ENCODE results near the gene CCDC59.

The CCDC59 gene

DNA sequence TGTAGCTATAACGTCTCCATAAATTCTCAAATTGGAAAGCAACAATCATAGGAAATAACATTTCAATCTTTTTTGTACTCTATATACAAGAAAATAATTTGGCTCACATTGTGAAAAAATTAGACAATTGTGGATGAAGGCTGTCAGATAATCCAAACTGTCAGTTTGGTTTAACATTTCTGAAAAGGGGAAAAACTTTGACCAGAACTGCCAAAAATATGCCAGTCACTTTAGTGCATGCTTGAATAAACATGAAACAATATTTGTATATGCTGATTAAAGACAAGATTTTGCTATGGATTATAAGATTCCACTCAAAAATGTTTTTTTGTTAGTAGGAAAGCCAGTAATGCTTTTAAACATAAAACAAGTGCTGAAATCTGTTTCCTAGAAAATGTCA is 38.9 kb downstream of the CCDC59 start:
- no peak for DNase-seq (ENCODE audit: low read depth in 2 of 2, low spot score in 1 of 2)

- no peak for DNase-seq (ENCODE audit: low read depth in 2 of 2, low spot score in 1 of 2)
These were observed 43.7 kb downstream of the CCDC59 start for GRCh38 chr12:82314406-82314892.

Measured in stimulated activated CD8-positive, alpha-beta memory T cell treated with anti-CD3 and anti-CD28 coated beads, Interleukin-4, amount 100 ng/mL, for 1 hour (primary cell).